H1 (cell line): ENCODE data around the gene FOXL3. TPM values are rescaled to one million over a fixed set of nuclear protein-coding genes. Genes with fewer than 3 reads are reported as not detected.

ENCODE experiments used
- CTCF ChIA-PET: fragments of 300-600 bp; sonication (Branson Sonifier 250); formaldehyde crosslinking; loops from one replicate; lab custom pipeline; 2021; ENCODE audit not compliant: partially characterized antibody; lab: Charles Lee
- POLR2A ChIA-PET: fragments of 300-600 bp; sonication (Branson Sonifier 250); formaldehyde crosslinking; loops from one replicate; lab custom pipeline; 2021; ENCODE audit warnings: inconsistent platforms; ENCODE audit not compliant: partially characterized antibody; lab: Charles Lee
- DNase-seq, 2 experiments: peaks; one replicate each; pipeline versions ENCODE4 v3.0.0 to v3.0.0-alpha.2; 2010 to 2022; ENCODE audit warnings: low spot score in 2 of 2, low read depth in 1 of 2, mixed read lengths in 1 of 2
- FAIRE-seq: peaks from 2 replicates; lab custom pipeline; 2011; peaks lifted over from hg19 to GRCh38; lab: Jason Lieb, UNC
- H2AFZ ChIP-seq: 2 replicates; pipeline ENCODE4 v1.8.1; 2012; ENCODE audit warnings: low read length, inconsistent platforms
- H2AK5ac ChIP-seq: 2 replicates; pipeline ENCODE4 v1.6.1; 2013; ENCODE audit warnings: low read depth, low read length
- H2BK120ac ChIP-seq: replicated peaks from 2 replicates; pipeline ENCODE3; 2013; ENCODE audit warnings: low read depth, low read length, inconsistent platforms
- H2BK12ac ChIP-seq: 2 replicates; pipeline ENCODE4 v1.6.1; 2013; ENCODE audit warnings: low read depth, low read length
- H2BK15ac ChIP-seq: 2 replicates; pipeline ENCODE4 v1.6.1; 2013; ENCODE audit warnings: low read length
- H2BK20ac ChIP-seq: 2 replicates; pipeline ENCODE4 v1.6.1; 2013; ENCODE audit warnings: low read length
- H2BK5ac ChIP-seq: 2 replicates; pipeline ENCODE4 v1.6.1; 2013; ENCODE audit warnings: low read depth, low read length
- H3K14ac ChIP-seq: 2 replicates; pipeline ENCODE4 v1.6.1; 2013; ENCODE audit warnings: inconsistent platforms; ENCODE audit not compliant: insufficient read length
- H3K18ac ChIP-seq: 2 replicates; pipeline ENCODE4 v1.6.1; 2013; ENCODE audit warnings: low read length; ENCODE audit errors: extremely low read depth
- H3K23ac ChIP-seq: 2 replicates; pipeline ENCODE4 v1.6.1; 2013; ENCODE audit warnings: inconsistent platforms; ENCODE audit not compliant: insufficient read length
- H3K23me2 ChIP-seq: 2 replicates; pipeline ENCODE4 v1.6.1; 2013; ENCODE audit warnings: low read depth, low read length
- H3K27ac ChIP-seq: 2 replicates; pipeline ENCODE4 v1.6.1; 2011; ENCODE audit warnings: low read depth, low read length, inconsistent platforms
- H3K27me3 ChIP-seq, 4 experiments: replicated peaks in 1 of 4; 1 replicate in 1 of 4; 2 replicates in 3 of 4; pipeline versions ENCODE4 v1.6.1 to v1.8.1; 2011 to 2013; ENCODE audit warnings: low read length in 3 of 4, mild to moderate bottlenecking in 3 of 4, inconsistent platforms in 2 of 4, mixed read lengths in 2 of 4, moderate library complexity in 1 of 4; ENCODE audit not compliant: control insufficient read depth in 3 of 4, insufficient read depth in 3 of 4; ENCODE audit errors: extremely low read depth in 1 of 4
- H3K36me3 ChIP-seq, 4 experiments: 2 replicates each; pipeline versions ENCODE4 v1.6.1 to v1.8.1; 2011 to 2013; ENCODE audit warnings: mild to moderate bottlenecking in 4 of 4, low read length in 3 of 4, moderate library complexity in 2 of 4, control low read depth in 1 of 4, inconsistent platforms in 1 of 4; ENCODE audit not compliant: insufficient read depth in 4 of 4, control insufficient read depth in 2 of 4
- H3K4ac ChIP-seq: replicated peaks from 2 replicates; pipeline ENCODE3; 2013; ENCODE audit warnings: low read length, low read depth, mixed read lengths, inconsistent platforms; ENCODE audit not compliant: insufficient read length
- H3K4me1 ChIP-seq, 4 experiments: replicated peaks in 1 of 4; 1 replicate in 1 of 4; 2 replicates in 3 of 4; pipeline versions ENCODE4 v1.6.1 to v1.8.1; 2011 to 2013; ENCODE audit warnings: low read length in 3 of 4, inconsistent platforms in 2 of 4, mixed read lengths in 1 of 4; ENCODE audit not compliant: insufficient read depth in 4 of 4, control insufficient read depth in 3 of 4
- H3K4me2 ChIP-seq, 2 experiments: 2 replicates each; pipeline versions ENCODE4 v1.6.1 to v1.8.1; 2011 to 2013; ENCODE audit warnings: low read depth in 2 of 2, low read length in 2 of 2, control low read depth in 1 of 2, inconsistent platforms in 1 of 2, mild to moderate bottlenecking in 1 of 2; ENCODE audit not compliant: insufficient read depth in 1 of 2
- H3K4me3 ChIP-seq, 4 experiments: fragments of 200-600, 300-600 bp in 1 of 4; sonication (generic), shearing (Covaris generic), sonication (Bioruptor Twin) in 1 of 4; 2 replicates each; pipeline versions ENCODE4 v1.5.1 to v1.8.1; 2011 to 2016; ENCODE audit warnings: low read length in 4 of 4, low read depth in 3 of 4, control low read depth in 2 of 4, inconsistent platforms in 2 of 4, mild to moderate bottlenecking in 2 of 4, mixed read lengths in 1 of 4, moderate library complexity in 1 of 4; ENCODE audit not compliant: insufficient read depth in 2 of 4; ENCODE audit errors: extremely low read depth in 1 of 4
- H3K56ac ChIP-seq: replicated peaks from 2 replicates; pipeline ENCODE3; 2013; ENCODE audit warnings: low read depth, mild to moderate bottlenecking, mixed read lengths, low read length, inconsistent platforms; ENCODE audit not compliant: insufficient read length
- H3K79me1 ChIP-seq: 2 replicates; pipeline ENCODE4 v1.6.1; 2013; ENCODE audit warnings: low read depth, low read length, control low read depth
- H3K79me2 ChIP-seq, 2 experiments: 2 replicates each; pipeline versions ENCODE4 v1.6.1 to v1.8.1; 2012 to 2013; ENCODE audit warnings: low read length in 2 of 2, mild to moderate bottlenecking in 2 of 2, inconsistent platforms in 1 of 2; ENCODE audit not compliant: insufficient read depth in 2 of 2, control insufficient read depth in 1 of 2
- H3K9ac ChIP-seq, 4 experiments: replicated peaks in 1 of 4; 1 replicate in 1 of 4; 2 replicates in 3 of 4; pipeline versions ENCODE4 v1.6.1 to v1.8.1; 2011 to 2013; ENCODE audit warnings: low read depth in 3 of 4, low read length in 3 of 4, control low read depth in 2 of 4, mild to moderate bottlenecking in 2 of 4, moderate library complexity in 2 of 4, inconsistent platforms in 1 of 4; ENCODE audit errors: extremely low read depth in 1 of 4
- H3K9me3 ChIP-seq, 2 experiments: 2 replicates each; pipeline versions ENCODE4 v1.6.1 to v1.8.1; 2012 to 2013; ENCODE audit warnings: mild to moderate bottlenecking in 2 of 2, moderate library complexity in 2 of 2, control low read depth in 1 of 2, inconsistent platforms in 1 of 2, low read depth in 1 of 2, low read length in 1 of 2, mixed read lengths in 1 of 2; ENCODE audit not compliant: insufficient read depth in 2 of 2
- H4K20me1 ChIP-seq, 2 experiments: replicated peaks in 1 of 2; 2 replicates each; pipeline versions ENCODE3 to v1.8.1; 2011 to 2013; ENCODE audit warnings: inconsistent platforms in 2 of 2, low read length in 2 of 2, mild to moderate bottlenecking in 1 of 2; ENCODE audit not compliant: insufficient read depth in 2 of 2, control insufficient read depth in 1 of 2
- H4K5ac ChIP-seq: 2 replicates; pipeline ENCODE4 v1.6.1; 2013; ENCODE audit warnings: low read length, low read depth, mixed read lengths, inconsistent platforms; ENCODE audit not compliant: insufficient read length
- H4K8ac ChIP-seq: 2 replicates; pipeline ENCODE4 v1.8.0; 2013; ENCODE audit warnings: mild to moderate bottlenecking, moderate library complexity, low read length, inconsistent platforms; ENCODE audit not compliant: insufficient read depth; ENCODE audit errors: extremely low read depth
- H4K91ac ChIP-seq: replicated peaks from 2 replicates; pipeline ENCODE3; 2013; ENCODE audit warnings: low read length, mixed read lengths, inconsistent platforms; ENCODE audit not compliant: insufficient read length
- CHD2 ChIP-seq: IDR thresholded peaks from 2 replicates; pipeline ENCODE4 v1.6.1; 2012; ENCODE audit warnings: low read length, improper control_type of control experiment
- CREB1 ChIP-seq: IDR thresholded peaks from 2 replicates; pipeline ENCODE4 v1.6.1; 2012; ENCODE audit warnings: inconsistent platforms
- CTCF ChIP-seq, 3 experiments: IDR thresholded peaks; 1 replicate in 2 of 3; 2 replicates in 1 of 3; pipeline versions ENCODE4 v1.5.1 to v1.6.1; 2011; ENCODE audit warnings: low read length in 3 of 3, mild to moderate bottlenecking in 3 of 3, inconsistent platforms in 2 of 3, low read depth in 1 of 3, moderate library complexity in 1 of 3; ENCODE audit not compliant: insufficient read depth in 1 of 3; ENCODE audit errors: control extremely low read depth in 1 of 3
- KDM4A ChIP-seq: IDR thresholded peaks from one replicate; pipeline ENCODE4 v1.7.1; 2012; ENCODE audit warnings: low read depth, mild to moderate bottlenecking, moderate library complexity, low read length, inconsistent platforms; ENCODE audit not compliant: severe bottlenecking
- KDM5A ChIP-seq: fragments of 200-600 bp; IDR thresholded peaks from 2 replicates; pipeline ENCODE4 v1.7.1; 2012; ENCODE audit warnings: mild to moderate bottlenecking, low read length, inconsistent platforms, mixed read lengths
- RNF2 ChIP-seq: fragments of 200-900, 300-1000 bp; sonication (generic); IDR thresholded peaks from 2 replicates; pipeline ENCODE4 v1.7.1; 2016; ENCODE audit warnings: borderline replicate concordance, low read depth, mild to moderate bottlenecking, antibody characterized with exemption, low read length; ENCODE audit not compliant: poor library complexity, severe bottlenecking; ENCODE audit errors: missing control alignments
- TAF1 ChIP-seq: IDR thresholded peaks from 2 replicates; pipeline ENCODE4 v1.6.1; 2011; ENCODE audit warnings: mild to moderate bottlenecking, low read depth, low read length
- TCF12 ChIP-seq: IDR thresholded peaks from 2 replicates; pipeline ENCODE4 v1.6.1; 2011; ENCODE audit warnings: low read depth, mild to moderate bottlenecking, low read length
- TEAD4 ChIP-seq: IDR thresholded peaks from 2 replicates; pipeline ENCODE4 v1.6.1; 2012; ENCODE audit warnings: low read depth, low read length, inconsistent platforms, mixed read lengths
- WGBS, 2 experiments: shearing (Covaris generic) in 1 of 2; methylation state at CpG; one replicate each; pipeline versions ENCODE4 v1.1.6 to v1.1.7; 2013 to 2015; ENCODE audit warnings: low lambda C conversion rate in 2 of 2, mixed read lengths in 2 of 2, inconsistent platforms in 1 of 2, low coverage in 1 of 2, missing lambda C conversion rate in 1 of 2; ENCODE audit not compliant: insufficient replicate concordance in 2 of 2, insufficient coverage in 1 of 2, insufficient read length in 1 of 2; ENCODE audit errors: extremely low coverage in 1 of 2, missing lambda C conversion rate in 1 of 2; 5-methylcytosine and 5-hydroxymethylcytosine counted together
- polyA plus RNA-seq, 7 experiments: library from polyadenylated mRNA; depleted of rRNA in 3 of 7; stranded (reverse) in 5 of 7; unstranded in 2 of 7; fragments of >200 nt in 5 of 7; fragments of 200-250 nt in 2 of 7; gene quantifications; 1 replicate in 5 of 7; 2 replicates in 1 of 7; 4 replicates in 1 of 7; pipeline versions ENCODE4 v1.2.1 to v1.2.3, GENCODE V29; 2011 to 2013; ENCODE audit warnings: missing spikeins in 2 of 7, mixed read lengths in 2 of 7
- total RNA-seq: library from RNA; stranded (reverse); fragmentation: NEBNext Ultra II Directional; extraction: Animal tissue kit (Norgen Biotek cat#: 25700); gene quantifications from 2 replicates; pipeline ENCODE4 v1.2.1, GENCODE V29; 2021

Gene FOXL3
- total and polyA plus RNA-seq, 2 of the 8 experiments (the other 6 are each of a cell fraction or from before 2014, with no cell fraction given) = not detected

- 11% methylated on average over 45 of the region's 57 CpGs; no CpG with 5 or more reads in 1 of the 2 experiments for WGBS, 2 experiments
- Histone ChIP-seq H2BK5ac (no peak overlapping the region), H3K14ac (no peak overlapping the region), H3K79me2 (no peaks in the 10 kb centered on the region), H4K91ac (no peak overlapping the region), H3K23ac (no peak overlapping the region), H4K5ac (no peak overlapping the region), H3K27ac (no peak overlapping the region), H3K56ac (no peak overlapping the region), H2BK15ac (no peak overlapping the region), H2BK120ac (no peak overlapping the region), H3K27me3 (0 out of 7 replicates have a peak, but pooled peaks cover 0 to 2% (median 0%) of the 10 kb centered on the region in 4 experiments), H3K9me3 (peaks cover 5 to 6% of the 10 kb centered on the region in 2 experiments; a peak in 3 of 4 replicates), H3K79me1 (no peaks in the 10 kb centered on the region; the same call in none of the 2 replicates), H2BK12ac (peak overlapping the region; percentile 50; the same call in 1 of the 2 replicates), H3K23me2 (0 out of 2 replicates have a peak, but pooled peaks cover 9% of the 10 kb centered on the region), H3K9ac (no peak overlapping the region), H3K4me2 (peak overlapping the region; percentile 2 to 74; a peak in 3 of 4 replicates), H4K8ac (no peak overlapping the region; the same call in 1 of the 2 replicates), H3K36me3 (no peaks in the 10 kb centered on the region), H4K20me1 (peaks cover 0 to 5% of the 10 kb centered on the region in 2 experiments), H3K18ac (no peak overlapping the region; the same call in 1 of the 2 replicates), H3K4me3 (peak overlapping the region in 3 of 4 experiments; percentile 15 to 58 (median 17); a peak in 6 of 8 replicates), H3K4me1 (peaks cover 0 to 3% (median 1%) of the 10 kb centered on the region in 4 experiments; a peak in 1 of 7 replicates), H2BK20ac (no peak overlapping the region), H2AK5ac (no peak overlapping the region), H3K4ac (no peak overlapping the region), H2AFZ (no peak overlapping the region; the same call in 1 of the 2 replicates)
- FAIRE-seq (no peak), DNase-seq (peak; percentile 36 to 98)
- CTCF ChIA-PET = interaction anchor here (0.6 to 2.9 kb wide), 27 partner anchors 9 to 453 kb away, joined by 3 to 16 read pairs (median 3); partner anchors contain the start of gene FOXL3
- POLR2A ChIA-PET = no interaction called here
- TF ChIP-seq KDM5A (no peak), CHD2 (no peak), TAF1 (no peak), CREB1 (no peak), KDM4A (peak; percentile 85), TCF12 (peak; percentile 45; the same call in 1 of the 2 replicates), TEAD4 (no peak), CTCF (IDR thresholded peaks at IDR 0.05; ENCODE audit: control extremely low read depth in 1 of 3, insufficient read depth in 1 of 3, low read depth in 1 of 3, low read length in 3 of 3) (peak in 2 of 3 experiments; percentile 79 to 90; a peak in 3 of 4 replicates), RNF2 (peak; percentile 29)
Observed at GRCh38 chr7:332646-333392, 42.8 kb downstream of the FOXL3 start.
